GM23338 (cell line): ENCODE measurements around the gene TNFSF4. TPM values are rescaled to one million over a fixed set of nuclear protein-coding genes. Genes with fewer than 3 reads are reported as not detected.

ENCODE experiments used
- CTCF ChIP-seq, 2 experiments: fragments of 200-600 bp in 1 of 2; sonication (generic) in 1 of 2; conservative IDR thresholded peaks; 2 replicates each; pipeline versions ENCODE4 v1.5.1 to v1.6.1; 2016 to 2017; ENCODE audit warnings: antibody characterized with exemption in 2 of 2, low read depth in 2 of 2, mild to moderate bottlenecking in 2 of 2, moderate library complexity in 1 of 2
- POLR2AphosphoS5 ChIP-seq: IDR thresholded peaks from 2 replicates; pipeline ENCODE4 v1.6.1; 2016; ENCODE audit warnings: antibody characterized with exemption, low read depth
- REST ChIP-seq: IDR thresholded peaks from one replicate; pipeline ENCODE4 v1.6.1; 2018; ENCODE audit warnings: antibody characterized with exemption; ENCODE audit not compliant: unreplicated experiment
- STAT1 ChIP-seq: IDR thresholded peaks from one replicate; pipeline ENCODE4 v1.6.1; 2016; ENCODE audit warnings: antibody characterized with exemption; ENCODE audit not compliant: unreplicated experiment
- ZNF331 ChIP-seq: fragments of 250-450 bp; sonication (Bioruptor Pico); IDR thresholded peaks from 2 replicates; pipeline ENCODE4 v1.5.0; 2020; ENCODE audit warnings: low read depth, mild to moderate bottlenecking, moderate library complexity
- ZNF462 ChIP-seq: fragments of 250-450 bp; sonication (Bioruptor Pico); IDR thresholded peaks from 2 replicates; pipeline ENCODE4 v1.5.0; 2020; ENCODE audit warnings: mild to moderate bottlenecking, moderate library complexity
- polyA plus RNA-seq: library from polyadenylated mRNA; unstranded; fragments of >200 nt; fragmentation: Nextera tagmentation; extraction: Ambion mirVana; gene quantifications from 2 replicates; pipeline ENCODE4 v1.2.1, GENCODE V29; 2016
- total RNA-seq: library from RNA; depleted of rRNA; stranded (reverse); fragments of >200 nt; shearing (Covaris generic); gene quantifications from 2 replicates; pipeline ENCODE4 v1.2.3, GENCODE V29; 2014

TNFSF4 gene
- total and polyA plus RNA-seq, 2 experiments from 2014 or later = 0.55 to 1.5 TPM

- TF ChIP-seq ZNF462 (no peak), ZNF331 (CRISPR knock-in tag) (no peak), CTCF (conservative IDR thresholded peaks at IDR 0.05; ENCODE audit: low read depth in 2 of 2) (no peak), REST (no peak), POLR2AphosphoS5 (no peak), STAT1 (no peak)
These were observed 36.0 kb downstream of the TNFSF4 start (continued) for GRCh38 chr1:173171152-173171551.
